GM19455 (cell line): Measurements from ENCODE around the gene HS6ST1.

Experiments
- ATAC-seq: cut with Tn5 transposase; IDR thresholded peaks from one replicate; pipeline ENCODE4 v1.9.1; 2021; ENCODE audit not compliant: unreplicated experiment

HS6ST1 gene

GRCh38 chr2:128284037-128284441, 34.6 kb downstream of the HS6ST1 start:
- no peak for ATAC-seq

GRCh38 chr2:128282976-128283810, 35.5 kb downstream of the HS6ST1 start:
- ATAC-seq = no peak

GRCh38 chr2:128282246-128282975, 36.3 kb downstream of the HS6ST1 start:
- no peak for ATAC-seq

DNA sequence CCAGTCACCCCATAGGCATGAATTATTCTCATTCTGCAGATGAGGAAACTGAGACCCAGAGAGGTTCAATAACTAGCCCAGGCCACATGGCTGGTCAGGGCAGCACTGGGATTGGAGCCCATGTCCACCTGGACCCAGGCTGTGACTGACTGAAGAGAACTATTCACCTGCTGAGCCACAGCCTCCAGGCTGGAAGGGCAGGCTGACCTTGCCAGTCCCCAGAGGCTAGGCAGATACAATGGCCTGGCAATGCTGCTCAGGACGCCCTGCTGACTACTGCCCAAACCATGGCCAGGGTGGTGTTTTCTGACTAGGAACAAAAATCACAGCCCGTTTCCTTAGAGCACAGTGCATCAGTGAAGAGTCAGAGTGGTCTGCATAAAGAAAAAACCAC, 36.8 kb downstream of the HS6ST1 start:
- no peak for ATAC-seq

- ATAC-seq = no peak
Measured at GRCh38 chr2:128280901-128281321, 37.8 kb downstream of the HS6ST1 start.

- ATAC-seq = no peak
Measured at GRCh38 chr2:128280158-128280871, 38.4 kb downstream of the HS6ST1 start.

DNA sequence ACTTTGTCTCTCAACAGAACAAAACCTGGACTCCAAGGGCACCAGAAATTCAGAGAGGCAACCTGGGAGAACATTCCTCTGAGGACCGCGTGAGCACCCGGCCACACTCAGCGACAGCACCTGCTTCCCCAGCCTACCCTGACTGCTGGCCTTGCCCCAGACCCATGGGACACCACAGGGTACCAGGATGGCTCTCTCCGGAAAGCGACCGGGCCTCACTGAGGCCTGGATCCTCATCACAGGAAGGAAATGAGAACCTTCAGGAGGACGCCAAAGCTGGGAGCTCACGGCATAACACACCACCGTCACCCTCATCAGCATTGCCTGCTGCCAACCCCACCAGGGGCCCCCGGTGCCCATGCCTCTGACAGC, 38.9 kb downstream of the HS6ST1 start:
- ATAC-seq = no peak

DNA sequence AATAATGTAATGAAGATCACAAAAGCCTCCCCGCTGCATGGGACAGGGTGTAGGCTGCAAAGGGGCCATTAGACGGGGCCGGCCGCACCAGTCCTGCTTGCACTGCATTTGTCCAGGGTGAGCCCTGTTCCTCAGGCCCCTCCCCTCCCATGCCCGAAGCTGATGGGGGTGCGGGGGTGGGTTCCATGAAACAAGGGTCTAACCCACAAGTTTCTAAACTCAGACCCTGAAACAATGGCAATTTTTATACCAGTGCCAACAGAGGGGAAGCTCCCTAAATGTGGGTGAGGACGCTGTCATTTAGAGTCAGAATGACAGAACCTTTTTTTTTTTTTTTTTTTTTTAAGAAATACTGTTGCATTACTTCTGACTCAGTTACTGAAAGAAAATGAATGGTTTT, 39.7 kb downstream of the HS6ST1 start:
- ATAC-seq = no peak

DNA sequence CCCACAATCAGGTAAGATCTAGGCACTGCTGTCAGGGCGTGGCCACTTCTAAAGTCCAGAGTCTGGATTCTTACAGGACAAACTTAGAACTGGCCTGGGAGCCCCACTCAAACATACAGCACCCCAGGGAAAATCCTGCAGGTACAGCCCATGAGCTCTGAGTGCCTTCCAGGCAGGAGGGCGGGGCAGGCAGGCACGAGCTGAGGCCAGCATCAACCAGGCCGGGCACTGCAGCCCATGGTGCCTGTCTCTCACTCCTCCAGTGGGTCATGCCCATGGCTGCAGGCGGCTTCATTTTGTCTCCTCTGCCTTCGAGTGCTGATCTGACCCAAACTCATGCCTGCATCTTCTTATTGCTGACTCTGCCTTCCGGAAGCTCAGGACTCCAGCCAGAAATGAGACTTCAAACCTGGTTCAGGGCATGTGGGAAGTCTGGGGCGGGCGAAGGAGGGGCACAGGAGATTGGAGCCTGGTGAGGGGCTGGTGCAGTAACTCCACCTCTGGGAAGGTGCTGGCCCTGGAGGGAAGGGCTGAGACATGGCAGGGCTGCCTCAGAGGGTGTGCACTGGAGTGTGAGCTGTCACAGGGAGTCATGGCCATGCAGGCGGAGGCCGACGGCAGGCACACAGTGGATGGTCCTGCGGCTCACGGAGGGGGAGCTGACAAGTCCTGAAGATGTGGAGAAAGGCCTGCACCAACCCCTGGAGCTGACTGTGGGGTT, 40.5 kb downstream of the HS6ST1 start:
- no peak for ATAC-seq

DNA sequence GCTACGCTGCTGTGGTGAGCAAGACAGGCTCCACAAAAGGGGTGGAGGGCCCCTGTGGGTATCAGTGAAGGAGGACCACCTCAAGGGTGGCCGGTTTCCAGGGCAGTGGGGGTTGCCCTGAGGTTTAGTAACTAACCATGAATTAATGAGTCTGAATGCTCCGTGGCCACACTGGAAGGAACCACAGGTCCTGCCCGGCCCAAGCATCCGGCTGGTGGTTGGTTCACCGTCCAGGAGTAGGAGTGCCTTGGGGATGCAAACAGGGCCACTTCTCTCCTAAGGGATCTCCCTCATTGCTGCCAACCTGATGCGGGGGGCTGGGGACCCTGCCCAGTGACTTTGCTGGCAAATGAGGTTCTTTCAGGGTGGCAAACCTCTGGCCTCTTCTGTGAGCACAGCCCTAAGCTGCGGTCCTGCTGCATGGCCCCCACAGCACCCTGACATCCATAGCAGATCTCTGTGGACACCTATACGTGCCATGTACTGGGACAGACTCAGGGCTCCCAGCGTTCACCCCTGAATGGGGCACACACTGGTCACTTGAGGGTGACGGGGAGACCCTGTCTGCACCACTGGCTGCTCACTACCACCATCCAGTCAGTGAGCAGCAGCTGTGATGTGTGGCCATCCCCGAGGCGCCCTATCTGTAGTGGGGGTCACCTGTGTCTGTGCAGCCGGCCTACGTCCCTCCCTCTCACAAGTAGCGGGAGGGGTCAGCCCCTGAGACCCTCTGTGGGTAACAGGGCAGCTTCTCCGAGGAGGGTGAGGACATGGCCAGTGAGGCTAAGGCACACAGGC, 41.6 kb downstream of the HS6ST1 start:
- no peak for ATAC-seq

GRCh38 chr2:128275498-128276045, 43.1 kb downstream of the HS6ST1 start:
- ATAC-seq = no peak

- ATAC-seq = no peak
Measured at GRCh38 chr2:128274218-128274617, 44.5 kb downstream of the HS6ST1 start.

- ATAC-seq = no peak
Measured at GRCh38 chr2:128273469-128274081, 45.1 kb downstream of the HS6ST1 start.

- no peak for ATAC-seq
Measured at GRCh38 chr2:128272601-128273468, 45.8 kb downstream of the HS6ST1 start.

- no peak for ATAC-seq
Measured at GRCh38 chr2:128271911-128272600, 46.6 kb downstream of the HS6ST1 start.

- ATAC-seq = no peak
Measured at GRCh38 chr2:128271597-128271910, 47.1 kb downstream of the HS6ST1 start.

GRCh38 chr2:128270672-128271596, 47.7 kb downstream of the HS6ST1 start:
- ATAC-seq = no peak
